Stimulated activated CD8-positive, alpha-beta memory T cell treated with anti-CD3 and anti-CD28 coated beads, Interleukin-4, amount 100 ng/mL, for 1 hour (primary cell): ENCODE measurements around the gene TBL1X.
"Not testable (repeated sequence)": the region's sequence is repeated elsewhere in the genome, so short reads cannot be mapped to it uniquely, and the experiment has no call there.

Experiments
- DNase-seq, 2 donors: peaks; one replicate each; pipeline ENCODE4 v3.0.0-alpha.2; 2020; ENCODE audit warnings: low read depth in 2 of 2, low spot score in 1 of 2

TBL1X gene

GRCh38 chrX:9747644-9748043 lies 282.8 kb downstream of the TBL1X start:
- no peak for DNase-seq

- no peak for DNase-seq
Observed at GRCh38 chrX:9749146-9749692, 284.4 kb downstream of the TBL1X start.

GRCh38 chrX:9757366-9757765 lies 292.5 kb downstream of the TBL1X start:
- no peak for DNase-seq

GRCh38 chrX:9758021-9758638 lies 293.3 kb downstream of the TBL1X start:
- DNase-seq = no peak

GRCh38 chrX:9759337-9759736 lies 294.5 kb downstream of the TBL1X start:
- no peak for DNase-seq

GRCh38 chrX:9765072-9765736 lies 300.3 kb downstream of the TBL1X start:
- no peak for DNase-seq

- DNase-seq = no peak
Observed at GRCh38 chrX:9765737-9766097, 300.9 kb downstream of the TBL1X start, which contains the start of gene GPR143. Gene GPR143 (minus strand): TSS chrX:9765847. CDS start chrX:9765817, 30 bp downstream.

GRCh38 chrX:9767375-9767774 lies 302.5 kb downstream of the TBL1X start:
- DNase-seq = no peak

GRCh38 chrX:9768321-9768839 lies 303.5 kb downstream of the TBL1X start:
- not testable (repeated sequence) for DNase-seq

GRCh38 chrX:9770319-9770718 lies 305.5 kb downstream of the TBL1X start:
- no peak for DNase-seq

GRCh38 chrX:9772943-9773342 lies 308.1 kb downstream of the TBL1X start:
- DNase-seq = no peak

GRCh38 chrX:9775930-9776329 lies 311.1 kb downstream of the TBL1X start:
- DNase-seq = no peak

- DNase-seq = no peak
Observed at GRCh38 chrX:9781941-9782340, 317.1 kb downstream of the TBL1X start.

- no peak for DNase-seq
Observed at GRCh38 chrX:9784332-9784731, 319.5 kb downstream of the TBL1X start.

GRCh38 chrX:9785254-9785943 lies 320.5 kb downstream of the TBL1X start:
- DNase-seq = no peak

GRCh38 chrX:9785944-9786797 lies 321.3 kb downstream of the TBL1X start, which contains the start of gene SHROOM2:
Gene SHROOM2 (plus strand): TSS chrX:9786429. CDS start chrX:9786546, 117 bp downstream.
- DNase-seq = no peak

- no peak for DNase-seq
Observed at GRCh38 chrX:9786798-9787635, 322.2 kb downstream of the TBL1X start.

GRCh38 chrX:9788911-9789310 lies 324.1 kb downstream of the TBL1X start:
- DNase-seq = no peak

GRCh38 chrX:9789555-9789954 lies 324.7 kb downstream of the TBL1X start:
- DNase-seq = no peak
